Thyroid gland (tissue), 4 donors: ENCODE data around the gene PRKCH.

Experiments
- CTCF ChIP-seq, 6 experiments: fragments of 200-600 bp in 3 of 6; fragments of 450-650 bp in 3 of 6; sonication (generic) in 3 of 6; IDR thresholded peaks; one replicate each; pipeline ENCODE4 v1.5.1; 2016 to 2019; ENCODE audit warnings: antibody characterized with exemption in 6 of 6, mild to moderate bottlenecking in 2 of 6, inconsistent platforms in 1 of 6, moderate library complexity in 1 of 6
- POLR2A ChIP-seq, 2 donors: fragments of 450-650 bp; IDR thresholded peaks; one replicate each; pipeline ENCODE4 v1.6.1; 2017; ENCODE audit warnings: antibody characterized with exemption in 2 of 2, mild to moderate bottlenecking in 2 of 2, moderate library complexity in 1 of 2

- no peak for TF ChIP-seq CTCF (IDR thresholded peaks at IDR 0.05)
- no peak for TF ChIP-seq POLR2A (IDR thresholded peaks at IDR 0.05)
These were observed 226.0 kb downstream of the PRKCH start for GRCh38 chr14:61547186-61548069.
